ENCODE measurements around the gene P2RY12.

Gene P2RY12

GRCh38 chr3:151384741-151385174 is at the start of gene P2RY12:
TSS of gene P2RY12 (minus strand) at chr3:151384753. CDS start at chr3:151338845, 45,908 bp downstream.
- H3K4me3 ChIP-seq (replicated peaks; ENCODE audit: low read depth, low read length): peak within 1 kb of the TSS; percentile 38
- no peaks in the 10 kb centered on the region for H3K27me3 ChIP-seq (replicated peaks; ENCODE audit: control insufficient read depth, insufficient read depth, low read length)
- TF ChIP-seq CTCF (IDR thresholded peaks at IDR 0.05; ENCODE audit: insufficient read depth, low read length, poor library complexity, severe bottlenecking): no peak
- H3K36me3 ChIP-seq (ENCODE audit: control insufficient read depth, insufficient read depth, low read length): no peaks in the 10 kb centered on the region
- DNase-seq (ENCODE audit: extremely low read depth, insufficient read length): peak; percentile 44

GRCh38 chr3:151432616-151433372 is 48.2 kb upstream of the P2RY12 start:
- no peak for TF ChIP-seq CTCF (IDR thresholded peaks at IDR 0.05; ENCODE audit: insufficient read depth, low read length, poor library complexity, severe bottlenecking)
- H3K36me3 ChIP-seq (ENCODE audit: control insufficient read depth, insufficient read depth, low read length): no peaks in the 10 kb centered on the region

GRCh38 chr3:151431940-151432339 is 47.4 kb upstream of the P2RY12 start:
- TF ChIP-seq CTCF (IDR thresholded peaks at IDR 0.05; ENCODE audit: insufficient read depth, low read length, poor library complexity, severe bottlenecking): no peak
- no peaks in the 10 kb centered on the region for H3K27me3 ChIP-seq (replicated peaks; ENCODE audit: control insufficient read depth, insufficient read depth, low read length)
- DNase-seq (ENCODE audit: extremely low read depth, insufficient read length): no peak
- H3K36me3 ChIP-seq (ENCODE audit: control insufficient read depth, insufficient read depth, low read length): no peaks in the 10 kb centered on the region
- H3K4me3 ChIP-seq (replicated peaks; ENCODE audit: low read depth, low read length): no peak overlapping the region

More at GRCh38 chr3:151432616-151433372, 48.2 kb upstream of the P2RY12 start:
- no peak for DNase-seq (ENCODE audit: extremely low read depth, insufficient read length)
- Histone ChIP-seq H3K27me3 (replicated peaks; ENCODE audit: control insufficient read depth, insufficient read depth, low read length) (no peaks in the 10 kb centered on the region), H3K4me3 (replicated peaks; ENCODE audit: low read depth, low read length) (no peak overlapping the region)

- H3K27me3 ChIP-seq (replicated peaks; ENCODE audit: control insufficient read depth, insufficient read depth, low read length): no peaks in the 10 kb centered on the region
- no peak for DNase-seq (ENCODE audit: extremely low read depth, insufficient read length)
- no peak overlapping the region for H3K4me3 ChIP-seq (replicated peaks; ENCODE audit: low read depth, low read length)
- H3K36me3 ChIP-seq (ENCODE audit: control insufficient read depth, insufficient read depth, low read length): no peaks in the 10 kb centered on the region
- no peak for TF ChIP-seq CTCF (IDR thresholded peaks at IDR 0.05; ENCODE audit: insufficient read depth, low read length, poor library complexity, severe bottlenecking)
These were observed 46.4 kb upstream of the P2RY12 start for GRCh38 chr3:151430821-151431484.

GRCh38 chr3:151428386-151428785 is 43.8 kb upstream of the P2RY12 start:
- Histone ChIP-seq H3K4me3 (replicated peaks; ENCODE audit: low read depth, low read length) (no peak overlapping the region), H3K36me3 (ENCODE audit: control insufficient read depth, insufficient read depth, low read length) (no peaks in the 10 kb centered on the region), H3K27me3 (replicated peaks; ENCODE audit: control insufficient read depth, insufficient read depth, low read length) (no peaks in the 10 kb centered on the region)
- TF ChIP-seq CTCF (IDR thresholded peaks at IDR 0.05; ENCODE audit: insufficient read depth, low read length, poor library complexity, severe bottlenecking): no peak
- DNase-seq (ENCODE audit: extremely low read depth, insufficient read length): no peak

Data from GM06990 (cell line).